Activated naive CD4-positive, alpha-beta T cell treated with anti-CD3 and anti-CD28 coated beads for 36 hours (primary cell): Measurements from ENCODE around the gene ZNF460. TPM values are rescaled to one million over a fixed set of nuclear protein-coding genes. Genes with fewer than 3 reads are reported as not detected.

Source experiments
- CTCF ChIA-PET: fragments of 350-600 bp; sonication (Branson Sonifier 250); formaldehyde crosslinking; loops from one replicate; lab custom pipeline; 2021; ENCODE audit warnings: antibody characterized with exemption; lab: Charles Lee
- DNase-seq: peaks from one replicate; pipeline ENCODE4 v3.0.0-alpha.2; 2020
- H3K27ac Mint-ChIP-seq: one replicate; pipeline ENCODE4 v1.8.0; 2021; ENCODE audit warnings: mild to moderate bottlenecking, mixed read lengths
- H3K27me3 Mint-ChIP-seq: one replicate; pipeline ENCODE4 v1.8.0; 2021; ENCODE audit warnings: low read depth, mixed read lengths
- H3K36me3 Mint-ChIP-seq: one replicate; pipeline ENCODE4 v1.8.0; 2021; ENCODE audit warnings: low read depth, mixed read lengths
- H3K4me1 Mint-ChIP-seq: one replicate; pipeline ENCODE4 v1.8.0; 2021; ENCODE audit warnings: low read depth, mixed read lengths
- H3K4me3 Mint-ChIP-seq: one replicate; pipeline ENCODE4 v1.8.0; 2021; ENCODE audit warnings: mild to moderate bottlenecking, moderate library complexity, mixed read lengths
- H3K9me3 Mint-ChIP-seq: one replicate; pipeline ENCODE4 v1.8.0; 2021; ENCODE audit warnings: mixed read lengths
- intact Hi-C: fragments of 100-400 bp; cut with micrococcal nuclease; formaldehyde crosslinking; loops from one replicate; pipeline ENCODE4 v1.15.1; 2023
- total RNA-seq, 2 experiments: library from RNA; stranded (reverse); gene quantifications; one replicate each; pipeline ENCODE4 v1.2.3, GENCODE V29; 2021

The ZNF460 gene
- total RNA-seq, 2 experiments from 2014 or later: 61.4 to 63.3 TPM

- intact Hi-C loops: no loop called here
- CTCF ChIA-PET: no interaction called here
- no peaks in the 10 kb centered on the region for H3K27me3 Mint-ChIP-seq
- peaks cover 59% of the 10 kb centered on the region for H3K9me3 Mint-ChIP-seq
- no peak overlapping the region for H3K27ac Mint-ChIP-seq
- no peak overlapping the region for H3K4me3 Mint-ChIP-seq
- no peak for DNase-seq
- H3K36me3 Mint-ChIP-seq: peaks cover 95% of the 10 kb centered on the region
- peaks cover 21% of the 10 kb centered on the region for H3K4me1 Mint-ChIP-seq
These were observed 8.1 kb downstream of the ZNF460 start for GRCh38 chr19:57288373-57288772.

- Mint-ChIP-seq H3K4me1 (peaks cover 7% of the 10 kb centered on the region), H3K36me3 (peaks cover 97% of the 10 kb centered on the region), H3K4me3 (no peak overlapping the region), H3K27ac (no peak overlapping the region), H3K9me3 (peaks cover 67% of the 10 kb centered on the region), H3K27me3 (no peaks in the 10 kb centered on the region)
- intact Hi-C loops: no loop called here
- no peak for DNase-seq
- CTCF ChIA-PET: no interaction called here
These were observed 10.7 kb downstream of the ZNF460 start for GRCh38 chr19:57290970-57291369.

GRCh38 chr19:57292547-57292946 lies 12.3 kb downstream of the ZNF460 start:
- Mint-ChIP-seq H3K4me3 (no peak overlapping the region), H3K27me3 (no peaks in the 10 kb centered on the region), H3K9me3 (peaks cover 67% of the 10 kb centered on the region), H3K27ac (no peak overlapping the region), H3K4me1 (peaks cover 9% of the 10 kb centered on the region), H3K36me3 (peaks cover 96% of the 10 kb centered on the region)
- DNase-seq: no peak
- intact Hi-C loops: no loop called here
- CTCF ChIA-PET: no interaction called here

DNA sequence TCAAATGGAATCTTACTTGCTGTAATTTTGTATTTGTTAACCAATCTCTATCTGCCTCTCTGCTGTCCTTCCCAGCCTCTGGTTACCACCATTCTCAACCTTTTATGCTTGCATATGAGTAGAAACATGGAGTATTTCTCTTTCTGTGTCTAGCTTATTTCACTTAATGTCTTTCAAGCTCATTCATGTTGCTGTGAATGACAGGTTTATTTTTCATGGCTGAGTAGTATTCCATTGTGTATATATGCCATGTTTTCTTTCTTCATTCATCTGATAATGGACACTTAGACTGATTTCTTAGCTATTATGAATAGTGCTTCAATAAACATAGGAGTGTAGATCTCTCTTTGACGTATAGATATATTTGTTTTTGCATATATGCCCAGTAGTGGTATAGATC lies 13.4 kb downstream of the ZNF460 start:
- Mint-ChIP-seq H3K36me3 (peaks cover 96% of the 10 kb centered on the region), H3K27me3 (no peaks in the 10 kb centered on the region), H3K4me3 (no peak overlapping the region), H3K4me1 (peaks cover 9% of the 10 kb centered on the region), H3K9me3 (peaks cover 67% of the 10 kb centered on the region), H3K27ac (no peak overlapping the region)
- DNase-seq: no peak
- intact Hi-C loops: no loop called here
- CTCF ChIA-PET: no interaction called here

GRCh38 chr19:57302020-57302465 lies 21.8 kb downstream of the ZNF460 start:
- DNase-seq: no peak
- Mint-ChIP-seq H3K27me3 (no peaks in the 10 kb centered on the region), H3K4me1 (no peaks in the 10 kb centered on the region), H3K36me3 (peaks cover 82% of the 10 kb centered on the region), H3K27ac (no peak overlapping the region), H3K9me3 (peaks cover 36% of the 10 kb centered on the region), H3K4me3 (no peak overlapping the region)
- CTCF ChIA-PET: interaction anchor here (0.9 kb wide), 1 partner anchor 12 kb away, joined by 3 read pairs; no protein-coding TSS in a partner anchor
- intact Hi-C loops: no loop called here

- intact Hi-C loops: no loop called here
- H3K9me3 Mint-ChIP-seq: peaks cover 30% of the 10 kb centered on the region
- no peak for DNase-seq
- H3K4me1 Mint-ChIP-seq: no peaks in the 10 kb centered on the region
- H3K27ac Mint-ChIP-seq: no peak overlapping the region
- peaks cover 75% of the 10 kb centered on the region for H3K36me3 Mint-ChIP-seq
- no peak overlapping the region for H3K4me3 Mint-ChIP-seq
- CTCF ChIA-PET: no interaction called here
- no peaks in the 10 kb centered on the region for H3K27me3 Mint-ChIP-seq
These were observed 22.6 kb downstream of the ZNF460 start for GRCh38 chr19:57302727-57303401.

GRCh38 chr19:57305056-57305455 lies 24.8 kb downstream of the ZNF460 start:
- peaks cover 34% of the 10 kb centered on the region for H3K9me3 Mint-ChIP-seq
- H3K27me3 Mint-ChIP-seq: no peaks in the 10 kb centered on the region
- intact Hi-C loops: no loop called here
- CTCF ChIA-PET: no interaction called here
- no peaks in the 10 kb centered on the region for H3K4me1 Mint-ChIP-seq
- H3K4me3 Mint-ChIP-seq: no peak overlapping the region
- no peak overlapping the region for H3K27ac Mint-ChIP-seq
- DNase-seq: no peak
- H3K36me3 Mint-ChIP-seq: peaks cover 64% of the 10 kb centered on the region

- Mint-ChIP-seq H3K4me1 (no peaks in the 10 kb centered on the region), H3K27ac (no peak overlapping the region), H3K9me3 (peaks cover 41% of the 10 kb centered on the region), H3K36me3 (peaks cover 31% of the 10 kb centered on the region), H3K4me3 (no peak overlapping the region), H3K27me3 (no peaks in the 10 kb centered on the region)
- CTCF ChIA-PET: no interaction called here
- intact Hi-C loops: no loop called here
- DNase-seq: no peak
These were observed 28.2 kb downstream of the ZNF460 start for GRCh38 chr19:57308514-57308913.

GRCh38 chr19:57310792-57311191 lies 30.5 kb downstream of the ZNF460 start:
- Mint-ChIP-seq H3K4me1 (no peaks in the 10 kb centered on the region), H3K27ac (no peak overlapping the region), H3K27me3 (peaks cover 8% of the 10 kb centered on the region), H3K9me3 (peaks cover 45% of the 10 kb centered on the region), H3K4me3 (no peak overlapping the region), H3K36me3 (peaks cover 20% of the 10 kb centered on the region)
- intact Hi-C loops: no loop called here
- DNase-seq: no peak
- CTCF ChIA-PET: no interaction called here

GRCh38 chr19:57314146-57314545 lies 33.9 kb downstream of the ZNF460 start:
- Mint-ChIP-seq H3K27me3 (peaks cover 31% of the 10 kb centered on the region), H3K9me3 (peaks cover 46% of the 10 kb centered on the region), H3K36me3 (peaks cover 20% of the 10 kb centered on the region), H3K4me3 (no peak overlapping the region), H3K4me1 (no peaks in the 10 kb centered on the region), H3K27ac (no peak overlapping the region)
- intact Hi-C loops: no loop called here
- no peak for DNase-seq
- CTCF ChIA-PET: interaction anchor here (1.0 kb wide), 1 partner anchor 12 kb away, joined by 3 read pairs; no protein-coding TSS in a partner anchor

DNA sequence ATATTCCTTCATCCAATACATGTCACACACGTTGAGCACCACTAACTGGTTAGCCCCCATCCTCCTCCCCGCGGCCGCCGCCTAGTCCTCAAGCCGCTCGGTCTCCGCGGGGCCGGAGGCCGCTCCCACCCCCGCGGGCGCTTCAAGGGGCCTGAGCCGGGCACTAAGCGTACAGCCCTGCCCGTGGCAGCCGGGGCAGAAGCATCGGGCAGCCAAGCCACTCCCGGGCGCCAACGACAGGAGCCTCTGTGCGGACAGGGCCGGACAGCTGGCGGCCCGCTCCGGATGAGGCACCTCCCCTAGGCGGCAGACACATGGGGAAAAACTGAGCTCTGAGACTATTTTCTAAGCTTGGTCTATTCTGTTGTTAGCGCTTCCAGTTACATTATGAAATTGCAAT lies 37.2 kb downstream of the ZNF460 start:
- Mint-ChIP-seq H3K4me3 (no peak overlapping the region), H3K36me3 (peaks cover 34% of the 10 kb centered on the region), H3K27ac (no peak overlapping the region), H3K4me1 (peaks cover 16% of the 10 kb centered on the region), H3K27me3 (peaks cover 31% of the 10 kb centered on the region), H3K9me3 (peaks cover 33% of the 10 kb centered on the region)
- intact Hi-C loops: no loop called here
- no peak for DNase-seq
- CTCF ChIA-PET: no interaction called here

GRCh38 chr19:57319869-57320179 lies 39.5 kb downstream of the ZNF460 start:
- no peak for DNase-seq
- peak overlapping the region; percentile 84 for H3K27ac Mint-ChIP-seq
- intact Hi-C loops: loop anchor here (1.0 to 2.0 kb wide), 4 partner anchors 41 to 80 kb away; partner anchors contain the start of genes TRAPPC2B, ZNF547, ZNF548 and ZNF805
- H3K4me1 Mint-ChIP-seq: peaks cover 21% of the 10 kb centered on the region
- H3K9me3 Mint-ChIP-seq: peaks cover 30% of the 10 kb centered on the region
- peak overlapping the region; percentile 84 for H3K4me3 Mint-ChIP-seq
- CTCF ChIA-PET: no interaction called here
- H3K27me3 Mint-ChIP-seq: peaks cover 28% of the 10 kb centered on the region
- peaks cover 54% of the 10 kb centered on the region for H3K36me3 Mint-ChIP-seq
